ENCODE measurements around the gene ELFN2.

ELFN2 gene

DNA sequence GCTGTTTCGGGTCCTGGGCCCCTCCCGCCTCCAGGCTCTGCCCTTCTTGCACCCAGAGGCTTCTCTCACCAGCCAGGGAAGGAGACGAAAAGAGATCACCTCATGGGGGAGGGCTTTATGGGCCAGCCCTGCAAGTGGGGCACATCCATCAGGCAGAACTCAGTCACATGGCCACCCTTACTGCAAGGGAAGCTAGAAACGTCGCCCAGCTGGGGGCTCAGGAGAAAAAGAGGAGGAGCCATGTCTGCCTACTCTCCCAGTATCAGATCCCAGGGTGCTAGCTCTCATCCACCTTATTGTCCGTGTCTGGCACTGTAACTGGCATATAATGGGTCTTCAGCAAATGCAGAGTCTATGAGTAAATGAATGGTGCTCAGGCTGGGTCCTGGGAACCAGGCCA, 34.7 kb upstream of the ELFN2 start:
- Histone ChIP-seq H4K20me1 (ENCODE audit: control insufficient read depth, insufficient read depth, low read depth, low read length) (no peaks in the 10 kb centered on the region), H3K4me1 (ENCODE audit: control insufficient read depth, low read length) (peaks cover 26% of the 10 kb centered on the region), H3K9me3 (ENCODE audit: control insufficient read depth, insufficient read depth, low read length) (no peaks in the 10 kb centered on the region), H3K36me3 (ENCODE audit: control insufficient read depth, low read length) (peaks cover 14% of the 10 kb centered on the region), H3K27me3 (ENCODE audit: control insufficient read depth, low read length) (no peaks in the 10 kb centered on the region), H3K9me2 (replicated peaks; ENCODE audit: control insufficient read depth, low read length) (no peaks in the 10 kb centered on the region), H3K4me2 (ENCODE audit: low read length) (no peak overlapping the region), H3F3A (ENCODE audit: control insufficient read depth, insufficient read depth) (peaks cover 28% of the 10 kb centered on the region), H3K79me2 (ENCODE audit: control insufficient read depth, low read length) (no peaks in the 10 kb centered on the region), H3K27ac (ENCODE audit: low read depth, low read length) (no peak overlapping the region), H3K4me3 (ENCODE audit: low read length) (no peak overlapping the region)
- TF ChIP-seq, protein P1, sequence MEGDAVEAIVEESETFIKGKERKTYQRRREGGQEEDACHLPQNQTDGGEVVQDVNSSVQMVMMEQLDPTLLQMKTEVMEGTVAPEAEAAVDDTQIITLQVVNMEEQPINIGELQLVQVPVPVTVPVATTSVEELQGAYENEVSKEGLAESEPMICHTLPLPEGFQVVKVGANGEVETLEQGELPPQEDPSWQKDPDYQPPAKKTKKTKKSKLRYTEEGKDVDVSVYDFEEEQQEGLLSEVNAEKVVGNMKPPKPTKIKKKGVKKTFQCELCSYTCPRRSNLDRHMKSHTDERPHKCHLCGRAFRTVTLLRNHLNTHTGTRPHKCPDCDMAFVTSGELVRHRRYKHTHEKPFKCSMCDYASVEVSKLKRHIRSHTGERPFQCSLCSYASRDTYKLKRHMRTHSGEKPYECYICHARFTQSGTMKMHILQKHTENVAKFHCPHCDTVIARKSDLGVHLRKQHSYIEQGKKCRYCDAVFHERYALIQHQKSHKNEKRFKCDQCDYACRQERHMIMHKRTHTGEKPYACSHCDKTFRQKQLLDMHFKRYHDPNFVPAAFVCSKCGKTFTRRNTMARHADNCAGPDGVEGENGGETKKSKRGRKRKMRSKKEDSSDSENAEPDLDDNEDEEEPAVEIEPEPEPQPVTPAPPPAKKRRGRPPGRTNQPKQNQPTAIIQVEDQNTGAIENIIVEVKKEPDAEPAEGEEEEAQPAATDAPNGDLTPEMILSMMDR (IDR thresholded peaks at IDR 0.05; ENCODE audit: low read depth, low read length, poor library complexity, severe bottlenecking) = no peak
- TF ChIP-seq EZH2phosphoT487 (IDR thresholded peaks at IDR 0.05; ENCODE audit: borderline replicate concordance, low read length) = no peak

DNA sequence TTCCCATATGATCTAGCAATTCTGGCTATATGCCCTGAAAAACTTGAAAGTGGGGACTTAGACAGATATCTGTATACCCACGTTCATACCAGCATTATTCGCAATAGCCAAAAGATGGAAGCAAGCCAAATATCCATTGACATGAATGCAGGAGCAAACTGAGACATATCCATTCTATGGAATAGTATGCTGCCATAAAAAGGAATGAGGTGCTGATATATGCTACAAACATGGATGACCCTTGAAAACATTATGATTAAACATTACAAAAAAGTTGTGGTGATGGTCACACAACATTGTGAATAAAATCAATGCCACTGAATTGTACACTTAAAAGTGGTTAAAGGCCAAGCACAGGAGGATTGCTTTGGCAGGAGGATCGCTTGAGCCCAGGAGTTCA, 33.4 kb upstream of the ELFN2 start:
- Histone ChIP-seq H3K4me3 (ENCODE audit: low read length) (no peak overlapping the region), H3K27me3 (ENCODE audit: control insufficient read depth, low read length) (no peaks in the 10 kb centered on the region), H3K27ac (ENCODE audit: low read depth, low read length) (no peak overlapping the region), H3K9me2 (replicated peaks; ENCODE audit: control insufficient read depth, low read length) (no peaks in the 10 kb centered on the region), H3F3A (ENCODE audit: control insufficient read depth, insufficient read depth) (peaks cover 21% of the 10 kb centered on the region), H3K36me3 (ENCODE audit: control insufficient read depth, low read length) (peaks cover 3% of the 10 kb centered on the region), H3K9me3 (ENCODE audit: control insufficient read depth, insufficient read depth, low read length) (no peaks in the 10 kb centered on the region), H3K4me1 (ENCODE audit: control insufficient read depth, low read length) (peaks cover 20% of the 10 kb centered on the region), H3K4me2 (ENCODE audit: low read length) (no peak overlapping the region), H3K79me2 (ENCODE audit: control insufficient read depth, low read length) (no peaks in the 10 kb centered on the region), H4K20me1 (ENCODE audit: control insufficient read depth, insufficient read depth, low read depth, low read length) (no peaks in the 10 kb centered on the region)
- no peak for TF ChIP-seq EZH2phosphoT487 (IDR thresholded peaks at IDR 0.05; ENCODE audit: borderline replicate concordance, low read length)
- TF ChIP-seq, protein P1 (IDR thresholded peaks at IDR 0.05; ENCODE audit: low read depth, low read length, poor library complexity, severe bottlenecking) = no peak

DNA sequence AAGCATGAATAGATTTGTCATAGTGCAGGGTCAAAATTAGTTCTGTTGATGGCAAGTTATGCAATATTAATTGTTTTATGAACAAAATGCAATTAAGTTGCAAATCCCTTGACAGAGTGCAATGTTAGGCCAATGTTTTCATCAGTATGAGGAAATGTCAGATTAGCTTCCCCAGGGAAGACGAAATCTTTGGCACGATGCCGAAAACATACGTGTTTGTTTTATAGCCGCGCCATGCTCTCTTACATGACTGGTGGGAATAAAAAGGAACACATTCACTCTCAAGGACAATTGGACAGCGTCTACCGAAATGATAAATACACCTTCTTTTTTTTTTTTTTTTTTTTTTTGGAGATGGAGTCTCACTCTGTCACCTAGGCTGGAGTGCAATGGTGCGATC, 31.9 kb upstream of the ELFN2 start:
- Histone ChIP-seq H3K9me3 (ENCODE audit: control insufficient read depth, insufficient read depth, low read length) (no peaks in the 10 kb centered on the region), H3K79me2 (ENCODE audit: control insufficient read depth, low read length) (no peaks in the 10 kb centered on the region), H4K20me1 (ENCODE audit: control insufficient read depth, insufficient read depth, low read depth, low read length) (no peaks in the 10 kb centered on the region), H3K4me1 (ENCODE audit: control insufficient read depth, low read length) (peaks cover 5% of the 10 kb centered on the region), H3F3A (ENCODE audit: control insufficient read depth, insufficient read depth) (peaks cover 12% of the 10 kb centered on the region), H3K4me2 (ENCODE audit: low read length) (no peak overlapping the region), H3K27me3 (ENCODE audit: control insufficient read depth, low read length) (no peaks in the 10 kb centered on the region), H3K36me3 (ENCODE audit: control insufficient read depth, low read length) (no peaks in the 10 kb centered on the region), H3K9me2 (replicated peaks; ENCODE audit: control insufficient read depth, low read length) (no peaks in the 10 kb centered on the region), H3K27ac (ENCODE audit: low read depth, low read length) (no peak overlapping the region), H3K4me3 (ENCODE audit: low read length) (no peak overlapping the region)
- TF ChIP-seq EZH2phosphoT487 (IDR thresholded peaks at IDR 0.05; ENCODE audit: borderline replicate concordance, low read length) = no peak
- TF ChIP-seq, protein P1 (IDR thresholded peaks at IDR 0.05; ENCODE audit: low read depth, low read length, poor library complexity, severe bottlenecking) = no peak

Measured in DOHH2 (cell line).